ENCODE data around the gene SLC35F1. TPM values are rescaled to one million over a fixed set of nuclear protein-coding genes. Genes with fewer than 3 reads are reported as not detected.

The SLC35F1 gene
- total RNA-seq, 1 donor from 2014 or later, result 24.3 TPM

- Mint-ChIP-seq H3K9me3 (no peaks in the 10 kb centered on the region), H3K36me3 (peaks cover 9% of the 10 kb centered on the region), H3K4me3 (no peak overlapping the region), H3K27me3 (ENCODE audit: insufficient read depth, low read depth) (peaks cover 2% of the 10 kb centered on the region), H3K27ac (no peak overlapping the region), H3K4me1 (peaks cover 6% of the 10 kb centered on the region)
- H3K36me3 ChIP-seq, result no peaks in the 10 kb centered on the region
- H3K9ac ChIP-seq, result no peak overlapping the region
- no peaks in the 10 kb centered on the region for H3K27me3 ChIP-seq
- H4K20me1 ChIP-seq (ENCODE audit: low read depth), result no peaks in the 10 kb centered on the region
- no peaks in the 10 kb centered on the region for H3K9me3 ChIP-seq (ENCODE audit: low read depth)
- no peaks in the 10 kb centered on the region for H3K4me1 ChIP-seq
- TF ChIP-seq CTCF (IDR thresholded peaks at IDR 0.05) (no peak), EZH2phosphoT487 (IDR thresholded peaks at IDR 0.05) (no peak), EZH2 (IDR thresholded peaks at IDR 0.05) (no peak)
- no peaks in the 10 kb centered on the region for H3F3A ChIP-seq (ENCODE audit: low read depth)
- no peak overlapping the region for H3K4me3 ChIP-seq
- H3K79me2 ChIP-seq (ENCODE audit: low read depth), result no peaks in the 10 kb centered on the region
- H2AFZ ChIP-seq (replicated peaks), result no peak overlapping the region
- H3K27ac ChIP-seq, result no peak overlapping the region
- no peak for DNase-seq (ENCODE audit: low spot score)
- H3K4me2 ChIP-seq, result no peak overlapping the region
These were observed 135.8 kb downstream of the SLC35F1 start for GRCh38 chr6:118042855-118043254.

GRCh38 chr6:118044275-118044674, 137.2 kb downstream of the SLC35F1 start:
- Mint-ChIP-seq H3K4me1 (peaks cover 6% of the 10 kb centered on the region), H3K4me3 (no peak overlapping the region), H3K9me3 (no peaks in the 10 kb centered on the region), H3K27ac (no peak overlapping the region), H3K27me3 (ENCODE audit: insufficient read depth, low read depth) (peaks cover 2% of the 10 kb centered on the region), H3K36me3 (peaks cover 11% of the 10 kb centered on the region)
- Histone ChIP-seq H3K4me3 (no peak overlapping the region), H3K9ac (no peak overlapping the region), H4K20me1 (ENCODE audit: low read depth) (no peaks in the 10 kb centered on the region), H3K4me2 (no peak overlapping the region), H3K27me3 (no peaks in the 10 kb centered on the region), H3K36me3 (no peaks in the 10 kb centered on the region), H2AFZ (replicated peaks) (no peak overlapping the region), H3K9me3 (ENCODE audit: low read depth) (no peaks in the 10 kb centered on the region), H3F3A (ENCODE audit: low read depth) (no peaks in the 10 kb centered on the region), H3K4me1 (no peaks in the 10 kb centered on the region), H3K27ac (no peak overlapping the region), H3K79me2 (ENCODE audit: low read depth) (no peaks in the 10 kb centered on the region)
- TF ChIP-seq EZH2phosphoT487 (IDR thresholded peaks at IDR 0.05) (no peak), EZH2 (IDR thresholded peaks at IDR 0.05) (no peak), CTCF (IDR thresholded peaks at IDR 0.05) (no peak)
- DNase-seq (ENCODE audit: low spot score), result no peak

GRCh38 chr6:118054082-118054481, 147.0 kb downstream of the SLC35F1 start:
- no peak overlapping the region for H3K9ac ChIP-seq
- TF ChIP-seq EZH2phosphoT487 (IDR thresholded peaks at IDR 0.05), result no peak
- TF ChIP-seq CTCF (IDR thresholded peaks at IDR 0.05), result no peak
- no peak for TF ChIP-seq EZH2 (IDR thresholded peaks at IDR 0.05)
- Mint-ChIP-seq H3K4me3 (no peak overlapping the region), H3K27me3 (ENCODE audit: insufficient read depth, low read depth) (no peaks in the 10 kb centered on the region), H3K36me3 (peaks cover 5% of the 10 kb centered on the region), H3K9me3 (peaks cover 4% of the 10 kb centered on the region), H3K4me1 (no peaks in the 10 kb centered on the region), H3K27ac (no peak overlapping the region)
- DNase-seq (ENCODE audit: low spot score), result no peak
- H4K20me1 ChIP-seq (ENCODE audit: low read depth), result no peaks in the 10 kb centered on the region
- no peaks in the 10 kb centered on the region for H3K4me1 ChIP-seq
- H3K27me3 ChIP-seq, result no peaks in the 10 kb centered on the region
- H3K27ac ChIP-seq, result no peak overlapping the region
- H3K9me3 ChIP-seq (ENCODE audit: low read depth), result no peaks in the 10 kb centered on the region
- H3K4me2 ChIP-seq, result no peak overlapping the region
- no peak overlapping the region for H2AFZ ChIP-seq (replicated peaks)
- H3K4me3 ChIP-seq, result no peak overlapping the region
- no peaks in the 10 kb centered on the region for H3F3A ChIP-seq (ENCODE audit: low read depth)
- no peaks in the 10 kb centered on the region for H3K36me3 ChIP-seq
- no peaks in the 10 kb centered on the region for H3K79me2 ChIP-seq (ENCODE audit: low read depth)
